ENCODE measurements around the gene ARHGAP15.

DNA sequence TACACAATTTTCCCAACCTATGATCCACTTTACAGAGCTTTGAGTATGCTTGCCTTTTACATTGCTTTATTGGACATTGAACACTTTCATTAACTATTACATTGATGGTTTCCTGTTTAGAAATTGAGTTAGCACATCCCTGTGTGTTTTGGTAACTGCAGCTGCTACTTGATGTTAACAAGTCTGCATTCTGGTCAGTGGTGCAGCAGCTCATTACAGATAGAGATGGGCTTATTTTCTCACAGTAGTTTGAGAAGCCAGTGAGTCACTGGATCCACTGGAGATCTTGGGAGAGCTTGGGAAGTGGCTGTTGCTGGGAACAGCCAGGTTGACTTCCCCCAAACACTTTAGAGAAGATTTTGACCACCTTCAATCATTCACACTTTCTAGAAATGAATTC is 150.5 kb downstream of the ARHGAP15 start:
- TF ChIP-seq, protein P1, sequence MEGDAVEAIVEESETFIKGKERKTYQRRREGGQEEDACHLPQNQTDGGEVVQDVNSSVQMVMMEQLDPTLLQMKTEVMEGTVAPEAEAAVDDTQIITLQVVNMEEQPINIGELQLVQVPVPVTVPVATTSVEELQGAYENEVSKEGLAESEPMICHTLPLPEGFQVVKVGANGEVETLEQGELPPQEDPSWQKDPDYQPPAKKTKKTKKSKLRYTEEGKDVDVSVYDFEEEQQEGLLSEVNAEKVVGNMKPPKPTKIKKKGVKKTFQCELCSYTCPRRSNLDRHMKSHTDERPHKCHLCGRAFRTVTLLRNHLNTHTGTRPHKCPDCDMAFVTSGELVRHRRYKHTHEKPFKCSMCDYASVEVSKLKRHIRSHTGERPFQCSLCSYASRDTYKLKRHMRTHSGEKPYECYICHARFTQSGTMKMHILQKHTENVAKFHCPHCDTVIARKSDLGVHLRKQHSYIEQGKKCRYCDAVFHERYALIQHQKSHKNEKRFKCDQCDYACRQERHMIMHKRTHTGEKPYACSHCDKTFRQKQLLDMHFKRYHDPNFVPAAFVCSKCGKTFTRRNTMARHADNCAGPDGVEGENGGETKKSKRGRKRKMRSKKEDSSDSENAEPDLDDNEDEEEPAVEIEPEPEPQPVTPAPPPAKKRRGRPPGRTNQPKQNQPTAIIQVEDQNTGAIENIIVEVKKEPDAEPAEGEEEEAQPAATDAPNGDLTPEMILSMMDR (IDR thresholded peaks at IDR 0.05; ENCODE audit: insufficient read depth, low read length): no peak
- TF ChIP-seq POLR2AphosphoS5 (IDR thresholded peaks at IDR 0.05; ENCODE audit: low read depth): no peak

Measured in HL-60 (cell line).